Prostate gland (tissue), 2 donors: ENCODE results near the gene SLC38A5.
"Not testable (repeated sequence)": the region's sequence is repeated elsewhere in the genome, so short reads cannot be mapped to it uniquely, and the experiment has no call there.

Experiments
- CTCF ChIP-seq, 4 experiments: fragments of 200-600 bp in 2 of 4; fragments of 450-650 bp in 2 of 4; sonication (generic) in 2 of 4; IDR thresholded peaks; 1 replicate in 3 of 4; 2 replicates in 1 of 4; pipeline ENCODE4 v1.5.1; 2016 to 2019; ENCODE audit warnings: antibody characterized with exemption in 4 of 4, mild to moderate bottlenecking in 2 of 4, moderate library complexity in 2 of 4
- POLR2A ChIP-seq: fragments of 450-650 bp; IDR thresholded peaks from one replicate; pipeline ENCODE4 v1.6.1; 2016; ENCODE audit warnings: antibody characterized with exemption, mild to moderate bottlenecking

GRCh38 chrX:48427027-48427716 is 42.9 kb downstream of the SLC38A5 start:
- not testable (repeated sequence) for TF ChIP-seq CTCF (IDR thresholded peaks at IDR 0.05); POLR2A
